ENCODE data around the gene AP1G2. TPM values are rescaled to one million over a fixed set of nuclear protein-coding genes. Genes with fewer than 3 reads are reported as not detected.

The AP1G2 gene
- total RNA-seq, 2 donors from 2014 or later: 36.4 to 61.7 TPM

GRCh38 chr14:23603103-23603502, 35.5 kb upstream of the AP1G2 start:
- no peaks in the 10 kb centered on the region for H3K36me3 ChIP-seq
- no peaks in the 10 kb centered on the region for H3K9me3 ChIP-seq
- ATAC-seq (ENCODE audit: insufficient number of reproducible peaks, low FRiP score, low read depth): no peak
- DNase-seq (ENCODE audit: low spot score): no peak
- TF ChIP-seq, protein P1, sequence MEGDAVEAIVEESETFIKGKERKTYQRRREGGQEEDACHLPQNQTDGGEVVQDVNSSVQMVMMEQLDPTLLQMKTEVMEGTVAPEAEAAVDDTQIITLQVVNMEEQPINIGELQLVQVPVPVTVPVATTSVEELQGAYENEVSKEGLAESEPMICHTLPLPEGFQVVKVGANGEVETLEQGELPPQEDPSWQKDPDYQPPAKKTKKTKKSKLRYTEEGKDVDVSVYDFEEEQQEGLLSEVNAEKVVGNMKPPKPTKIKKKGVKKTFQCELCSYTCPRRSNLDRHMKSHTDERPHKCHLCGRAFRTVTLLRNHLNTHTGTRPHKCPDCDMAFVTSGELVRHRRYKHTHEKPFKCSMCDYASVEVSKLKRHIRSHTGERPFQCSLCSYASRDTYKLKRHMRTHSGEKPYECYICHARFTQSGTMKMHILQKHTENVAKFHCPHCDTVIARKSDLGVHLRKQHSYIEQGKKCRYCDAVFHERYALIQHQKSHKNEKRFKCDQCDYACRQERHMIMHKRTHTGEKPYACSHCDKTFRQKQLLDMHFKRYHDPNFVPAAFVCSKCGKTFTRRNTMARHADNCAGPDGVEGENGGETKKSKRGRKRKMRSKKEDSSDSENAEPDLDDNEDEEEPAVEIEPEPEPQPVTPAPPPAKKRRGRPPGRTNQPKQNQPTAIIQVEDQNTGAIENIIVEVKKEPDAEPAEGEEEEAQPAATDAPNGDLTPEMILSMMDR (IDR thresholded peaks at IDR 0.05): no peak
- no peaks in the 10 kb centered on the region for H3K27me3 ChIP-seq (replicated peaks; ENCODE audit: insufficient read depth)
- no peak overlapping the region for H3K4me3 ChIP-seq
- no peaks in the 10 kb centered on the region for H3K4me1 ChIP-seq (ENCODE audit: control insufficient read depth in 1 of 2, low read depth in 2 of 2)
- no peak overlapping the region for H3K27ac ChIP-seq

DNA sequence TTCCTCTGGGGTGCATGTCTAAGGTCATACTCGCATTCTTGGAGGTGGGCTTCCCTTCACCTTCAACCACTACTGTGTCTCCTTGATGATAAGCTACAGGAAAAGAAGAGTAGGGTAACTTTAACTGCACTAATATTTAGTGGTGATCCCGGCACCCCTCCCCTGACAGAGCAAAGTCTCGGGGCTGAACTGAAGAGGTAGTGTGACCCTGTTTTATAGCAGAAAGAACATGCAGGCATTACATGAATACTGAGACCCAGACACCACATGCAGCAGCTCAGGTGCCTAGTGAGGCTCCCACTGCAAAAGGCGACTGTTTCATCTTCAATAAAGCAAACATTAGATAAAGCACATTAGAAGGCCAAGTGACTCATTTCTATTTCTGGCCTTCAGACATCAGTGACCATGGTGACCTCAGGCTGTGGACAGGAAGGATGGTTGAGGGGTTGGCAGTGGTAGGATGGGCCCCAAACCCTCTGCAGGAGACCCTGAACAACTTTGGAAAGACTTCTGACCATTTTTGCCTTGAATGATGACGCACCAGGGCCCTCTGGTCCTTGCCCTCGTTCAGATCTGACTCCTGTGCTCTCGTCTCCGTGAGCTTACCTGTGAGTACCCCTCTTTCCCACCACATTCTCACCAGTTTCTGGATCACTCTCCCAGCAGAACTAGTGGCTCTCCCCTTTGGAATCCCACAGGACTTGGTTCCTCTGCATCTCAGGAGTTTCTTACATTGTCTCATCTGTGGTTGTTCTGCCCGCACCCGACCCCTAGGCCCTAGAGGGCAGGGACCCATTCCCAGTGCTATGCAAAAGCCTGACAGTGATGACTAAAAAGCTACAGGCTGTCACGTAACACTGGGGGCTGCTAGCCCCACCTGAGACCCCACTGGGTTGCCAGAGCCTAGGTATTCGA, 34.8 kb upstream of the AP1G2 start:
- Histone ChIP-seq H3K9me3 (no peaks in the 10 kb centered on the region), H3K36me3 (no peaks in the 10 kb centered on the region), H3K27me3 (replicated peaks; ENCODE audit: insufficient read depth) (no peaks in the 10 kb centered on the region), H3K4me3 (no peak overlapping the region), H3K4me1 (ENCODE audit: control insufficient read depth in 1 of 2, low read depth in 2 of 2) (no peaks in the 10 kb centered on the region), H3K27ac (no peak overlapping the region)
- TF ChIP-seq, protein P1 (IDR thresholded peaks at IDR 0.05): no peak
- ATAC-seq (ENCODE audit: insufficient number of reproducible peaks, low FRiP score, low read depth) (no peak), DNase-seq (ENCODE audit: low spot score) (no peak)

GRCh38 chr14:23601845-23602180, 34.2 kb upstream of the AP1G2 start:
- DNase-seq (ENCODE audit: low spot score) (no peak), ATAC-seq (ENCODE audit: insufficient number of reproducible peaks, low FRiP score, low read depth) (no peak)
- Histone ChIP-seq H3K9me3 (no peaks in the 10 kb centered on the region), H3K4me3 (no peak overlapping the region), H3K4me1 (ENCODE audit: control insufficient read depth in 1 of 2, low read depth in 2 of 2) (no peaks in the 10 kb centered on the region), H3K36me3 (no peaks in the 10 kb centered on the region), H3K27ac (no peak overlapping the region), H3K27me3 (replicated peaks; ENCODE audit: insufficient read depth) (no peaks in the 10 kb centered on the region)
- TF ChIP-seq, protein P1 (IDR thresholded peaks at IDR 0.05): no peak

GRCh38 chr14:23601424-23601823, 33.8 kb upstream of the AP1G2 start:
- no peaks in the 10 kb centered on the region for H3K4me1 ChIP-seq (ENCODE audit: control insufficient read depth in 1 of 2, low read depth in 2 of 2)
- ATAC-seq (ENCODE audit: insufficient number of reproducible peaks, low FRiP score, low read depth): no peak
- TF ChIP-seq, protein P1 (IDR thresholded peaks at IDR 0.05): no peak

DNA sequence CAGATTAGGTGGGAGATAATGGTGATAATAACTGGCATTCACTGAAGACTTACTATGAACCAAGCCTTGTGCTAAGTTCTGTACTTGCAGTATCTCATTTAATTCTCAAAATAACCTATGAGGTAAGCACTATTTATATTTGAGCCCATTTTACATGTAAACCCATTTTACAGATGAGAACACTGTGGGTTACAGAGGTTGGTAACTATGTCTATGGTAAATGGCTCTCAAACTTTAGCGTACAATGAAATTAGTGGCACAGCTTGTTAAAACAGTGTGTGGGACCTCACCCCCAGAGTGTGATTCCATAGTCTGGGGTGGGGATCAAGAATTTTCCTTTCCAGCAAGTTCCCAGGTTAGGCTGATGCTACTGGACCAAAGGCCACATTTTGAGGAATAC, 33.2 kb upstream of the AP1G2 start:
- no peak for ATAC-seq (ENCODE audit: insufficient number of reproducible peaks, low FRiP score, low read depth)
- no peaks in the 10 kb centered on the region for H3K36me3 ChIP-seq
- H3K4me3 ChIP-seq: no peak overlapping the region
- TF ChIP-seq, protein P1 (IDR thresholded peaks at IDR 0.05): no peak
- H3K9me3 ChIP-seq: no peaks in the 10 kb centered on the region
- no peak overlapping the region for H3K27ac ChIP-seq
- no peaks in the 10 kb centered on the region for H3K27me3 ChIP-seq (replicated peaks; ENCODE audit: insufficient read depth)
- DNase-seq (ENCODE audit: low spot score): no peak
- no peaks in the 10 kb centered on the region for H3K4me1 ChIP-seq (ENCODE audit: control insufficient read depth in 1 of 2, low read depth in 2 of 2)

More at GRCh38 chr14:23601424-23601823, 33.8 kb upstream of the AP1G2 start:
- DNase-seq (ENCODE audit: low spot score): no peak
- Histone ChIP-seq H3K36me3 (no peaks in the 10 kb centered on the region), H3K4me3 (no peak overlapping the region), H3K9me3 (no peaks in the 10 kb centered on the region), H3K27ac (no peak overlapping the region), H3K27me3 (replicated peaks; ENCODE audit: insufficient read depth) (no peaks in the 10 kb centered on the region)

Measured in thoracic aorta (tissue), 2 donors.